SJCRH30 (cell line): ENCODE data around the gene UQCC5. TPM values are rescaled to one million over a fixed set of nuclear protein-coding genes. Genes with fewer than 3 reads are reported as not detected.

Experiments
- DNase-seq, 2 experiments: peaks; one replicate each; pipeline ENCODE4 v3.0.0-alpha.2; 2015 to 2020
- H3K27ac ChIP-seq: fragments of 250-450 bp; sonication (Bioruptor Pico); 2 replicates; pipeline ENCODE4 v1.5.1; 2020; ENCODE audit warnings: mild to moderate bottlenecking, moderate library complexity
- H3K27me3 ChIP-seq: fragments of 250-450 bp; sonication (Bioruptor Pico); 2 replicates; pipeline ENCODE4 v1.5.1; 2020; ENCODE audit warnings: mild to moderate bottlenecking, moderate library complexity
- H3K36me3 ChIP-seq: fragments of 250-450 bp; sonication (Bioruptor Pico); 2 replicates; pipeline ENCODE4 v1.5.1; 2020; ENCODE audit warnings: mild to moderate bottlenecking, moderate library complexity
- H3K4me1 ChIP-seq: fragments of 250-450 bp; sonication (Bioruptor Pico); 2 replicates; pipeline ENCODE4 v1.5.1; 2020; ENCODE audit warnings: mild to moderate bottlenecking, moderate library complexity
- H3K4me3 ChIP-seq: fragments of 250-450 bp; sonication (Bioruptor Pico); 2 replicates; pipeline ENCODE4 v1.5.1; 2020; ENCODE audit warnings: mild to moderate bottlenecking, moderate library complexity
- H3K9me3 ChIP-seq: fragments of 250-450 bp; sonication (Bioruptor Pico); replicated peaks from 2 replicates; pipeline ENCODE4 v1.5.1; 2020; ENCODE audit warnings: mild to moderate bottlenecking, moderate library complexity
- total RNA-seq: library from RNA; depleted of rRNA; stranded (reverse); fragments of >200 nt; shearing (Covaris generic); gene quantifications from 2 replicates; pipeline ENCODE4 v1.2.3, GENCODE V29; 2014; rRNA removed

UQCC5 gene
- total RNA-seq: 12.7 and 13.2 TPM in 2 replicates

- Histone ChIP-seq H3K4me3 (peak within 1 kb of the TSS; percentile 73), H3K36me3 (0 out of 2 replicates have a peak, but pooled peaks cover 9% of the 10 kb centered on the region), H3K27me3 (no peaks in the 10 kb centered on the region), H3K9me3 (no peaks in the 10 kb centered on the region), H3K27ac (peak within 1 kb of the TSS; percentile 48), H3K4me1 (peaks cover 7% of the 10 kb centered on the region)
- DNase-seq: peak; percentile 98
These were observed at the start of gene UQCC5 for GRCh38 chr3:52536369-52537164. Gene UQCC5 (plus strand): TSS chr3:52536605. CDS start chr3:52536756, 151 bp downstream.

GRCh38 chr3:52487050-52487787, 49.2 kb upstream of the UQCC5 start:
- H3K9me3 ChIP-seq: no peaks in the 10 kb centered on the region
- H3K27me3 ChIP-seq: no peaks in the 10 kb centered on the region
- no peaks in the 10 kb centered on the region; the same call in 1 of the 2 replicates for H3K4me1 ChIP-seq
- no peak overlapping the region for H3K27ac ChIP-seq
- H3K36me3 ChIP-seq: peaks cover 27% of the 10 kb centered on the region
- H3K4me3 ChIP-seq: no peak overlapping the region
- no peak for DNase-seq

- H3K4me3 ChIP-seq: no peak overlapping the region
- no peaks in the 10 kb centered on the region for H3K9me3 ChIP-seq
- peaks cover 27% of the 10 kb centered on the region for H3K36me3 ChIP-seq
- H3K27me3 ChIP-seq: no peaks in the 10 kb centered on the region
- no peak overlapping the region for H3K27ac ChIP-seq
- no peaks in the 10 kb centered on the region; the same call in 1 of the 2 replicates for H3K4me1 ChIP-seq
- no peak for DNase-seq
These were observed 48.4 kb upstream of the UQCC5 start for GRCh38 chr3:52487788-52488691.

GRCh38 chr3:52488746-52489145, 47.7 kb upstream of the UQCC5 start:
- peaks cover 27% of the 10 kb centered on the region for H3K36me3 ChIP-seq

GRCh38 chr3:52489453-52489852, 47.0 kb upstream of the UQCC5 start:
- DNase-seq: no peak
- Histone ChIP-seq H3K36me3 (peaks cover 27% of the 10 kb centered on the region), H3K27me3 (no peaks in the 10 kb centered on the region), H3K4me1 (no peaks in the 10 kb centered on the region), H3K4me3 (no peak overlapping the region), H3K9me3 (no peaks in the 10 kb centered on the region), H3K27ac (no peak overlapping the region)

More at GRCh38 chr3:52488746-52489145, 47.7 kb upstream of the UQCC5 start:
- Histone ChIP-seq H3K27me3 (no peaks in the 10 kb centered on the region), H3K4me1 (no peaks in the 10 kb centered on the region; the same call in 1 of the 2 replicates), H3K27ac (no peak overlapping the region), H3K9me3 (no peaks in the 10 kb centered on the region), H3K4me3 (no peak overlapping the region)
- no peak for DNase-seq

- H3K9me3 ChIP-seq: no peaks in the 10 kb centered on the region
- no peak overlapping the region for H3K27ac ChIP-seq
- H3K27me3 ChIP-seq: no peaks in the 10 kb centered on the region
- no peak for DNase-seq
- no peaks in the 10 kb centered on the region for H3K4me1 ChIP-seq
- H3K4me3 ChIP-seq: no peak overlapping the region
- H3K36me3 ChIP-seq: peaks cover 27% of the 10 kb centered on the region
These were observed 46.1 kb upstream of the UQCC5 start for GRCh38 chr3:52490035-52490938.

GRCh38 chr3:52490939-52491526, 45.4 kb upstream of the UQCC5 start:
- peaks cover 22% of the 10 kb centered on the region for H3K36me3 ChIP-seq
- H3K27ac ChIP-seq: no peak overlapping the region

GRCh38 chr3:52492059-52492458, 44.3 kb upstream of the UQCC5 start:
- H3K36me3 ChIP-seq: peaks cover 20% of the 10 kb centered on the region
- no peak for DNase-seq
- H3K4me1 ChIP-seq: no peaks in the 10 kb centered on the region
- no peaks in the 10 kb centered on the region for H3K9me3 ChIP-seq
- H3K27me3 ChIP-seq: no peaks in the 10 kb centered on the region
- no peak overlapping the region for H3K27ac ChIP-seq
- no peak overlapping the region for H3K4me3 ChIP-seq

More at GRCh38 chr3:52490939-52491526, 45.4 kb upstream of the UQCC5 start:
- Histone ChIP-seq H3K4me1 (no peaks in the 10 kb centered on the region), H3K4me3 (no peak overlapping the region), H3K9me3 (no peaks in the 10 kb centered on the region), H3K27me3 (no peaks in the 10 kb centered on the region)
- no peak for DNase-seq

GRCh38 chr3:52493232-52494017, 43.0 kb upstream of the UQCC5 start:
- H3K27ac ChIP-seq: no peak overlapping the region
- H3K9me3 ChIP-seq: no peaks in the 10 kb centered on the region
- H3K4me3 ChIP-seq: no peak overlapping the region
- H3K27me3 ChIP-seq: no peaks in the 10 kb centered on the region
- peaks cover 18% of the 10 kb centered on the region for H3K36me3 ChIP-seq
- no peaks in the 10 kb centered on the region for H3K4me1 ChIP-seq
- no peak for DNase-seq

GRCh38 chr3:52494445-52494844, 42.0 kb upstream of the UQCC5 start:
- H3K9me3 ChIP-seq: no peaks in the 10 kb centered on the region
- H3K27me3 ChIP-seq: no peaks in the 10 kb centered on the region
- H3K36me3 ChIP-seq: peaks cover 13% of the 10 kb centered on the region
- no peak overlapping the region for H3K27ac ChIP-seq
- no peak overlapping the region for H3K4me3 ChIP-seq
- no peak for DNase-seq
- H3K4me1 ChIP-seq: no peaks in the 10 kb centered on the region

GRCh38 chr3:52494886-52495495, 41.4 kb upstream of the UQCC5 start, which contains the start of gene STAB1:
Gene STAB1 (plus strand): TSS chr3:52495338. CDS start chr3:52495414, 76 bp downstream.
- Histone ChIP-seq H3K27ac (no peak within 1 kb of the TSS), H3K4me1 (no peaks in the 10 kb centered on the region), H3K36me3 (peaks cover 9% of the 10 kb centered on the region), H3K9me3 (no peaks in the 10 kb centered on the region), H3K4me3 (no peak within 1 kb of the TSS), H3K27me3 (no peaks in the 10 kb centered on the region)
- no peak for DNase-seq
